Measurements from ENCODE around the gene CCNJ.

GRCh38 chr10:96034625-96035024, 8.8 kb upstream of the CCNJ start:
- no peak for TF ChIP-seq ZNF19 (tag by site-specific recombination; IDR thresholded peaks at IDR 0.05; ENCODE audit: low read depth)
- no peak for TF ChIP-seq CTCF (tag by site-specific recombination; IDR thresholded peaks at IDR 0.05)
- TF ChIP-seq SP2 (tag by site-specific recombination; IDR thresholded peaks at IDR 0.05), result no peak
- TF ChIP-seq ZNF701 (tag by site-specific recombination; IDR thresholded peaks at IDR 0.05), result no peak
- TF ChIP-seq ZBTB8A (tag by site-specific recombination; IDR thresholded peaks at IDR 0.05), result no peak
- no peak for TF ChIP-seq ZNF416 (tag by site-specific recombination; IDR thresholded peaks at IDR 0.05)
- no peak for TF ChIP-seq REST (tag by site-specific recombination; IDR thresholded peaks at IDR 0.05)
- TF ChIP-seq KLF1 (tag by site-specific recombination; IDR thresholded peaks at IDR 0.05), result no peak
- TF ChIP-seq ZNF514 (tag by site-specific recombination; IDR thresholded peaks at IDR 0.05), result no peak
- no peak for TF ChIP-seq YY1 (tag by site-specific recombination; IDR thresholded peaks at IDR 0.05)
- TF ChIP-seq KLF9 (tag by site-specific recombination; IDR thresholded peaks at IDR 0.05; ENCODE audit: low read depth), result no peak
- no peak for TF ChIP-seq ZBTB20 (tag by site-specific recombination; IDR thresholded peaks at IDR 0.05)
